A673 (cell line): ENCODE measurements around the gene CTSD.

ENCODE experiments used
- EZH2 ChIP-seq: fragments of 200-600 bp; sonication (generic); IDR thresholded peaks from 2 replicates; pipeline ENCODE4 v1.6.1; 2017; ENCODE audit warnings: borderline replicate concordance, low read depth, mild to moderate bottlenecking, mixed read lengths, antibody characterized with exemption, low read length; ENCODE audit not compliant: poor library complexity, severe bottlenecking
- TF ChIP-seq, protein P1 (sequence below): fragments of 300-800, 200-600 bp; sonication (generic); conservative IDR thresholded peaks from 2 replicates; pipeline ENCODE4 v1.5.1; 2017; ENCODE audit warnings: low read depth, mild to moderate bottlenecking, antibody characterized with exemption, low read length, moderate library complexity, mixed read lengths

DNA sequence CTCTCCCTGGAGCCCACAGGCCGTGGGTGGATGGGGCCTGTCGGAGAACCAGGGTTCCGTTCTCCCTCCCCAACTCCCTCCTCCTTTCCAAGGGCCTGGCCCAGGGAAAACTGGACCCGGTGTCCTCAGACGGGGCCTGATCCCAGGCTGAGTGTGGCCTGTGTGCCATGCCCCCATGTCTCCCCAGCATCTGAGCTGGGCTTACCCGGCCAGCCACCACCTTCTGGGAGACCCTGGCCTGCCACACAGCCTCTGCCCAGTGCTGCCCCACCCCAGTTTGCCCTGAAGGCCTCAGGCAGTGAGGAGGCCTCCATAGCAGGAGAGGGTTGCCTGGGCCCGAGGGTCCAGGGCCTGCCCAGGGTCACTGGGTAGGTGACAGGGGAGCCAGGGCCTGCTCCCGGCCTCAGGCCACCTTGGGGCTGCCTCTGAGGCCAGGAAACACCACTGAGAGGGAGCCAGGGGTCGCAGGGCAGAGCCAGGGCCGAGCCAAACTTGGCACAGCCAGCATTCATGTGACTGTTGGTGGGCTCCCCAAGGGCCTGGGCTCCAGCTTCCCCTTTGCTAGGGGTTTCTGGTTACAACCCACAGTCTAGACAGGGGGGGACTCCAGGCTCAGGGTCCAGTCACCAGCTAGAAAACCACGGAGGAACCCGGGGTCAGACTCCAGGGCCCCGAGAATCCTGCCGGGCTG is 12.7 kb downstream of the CTSD start:
- TF ChIP-seq, protein P1, sequence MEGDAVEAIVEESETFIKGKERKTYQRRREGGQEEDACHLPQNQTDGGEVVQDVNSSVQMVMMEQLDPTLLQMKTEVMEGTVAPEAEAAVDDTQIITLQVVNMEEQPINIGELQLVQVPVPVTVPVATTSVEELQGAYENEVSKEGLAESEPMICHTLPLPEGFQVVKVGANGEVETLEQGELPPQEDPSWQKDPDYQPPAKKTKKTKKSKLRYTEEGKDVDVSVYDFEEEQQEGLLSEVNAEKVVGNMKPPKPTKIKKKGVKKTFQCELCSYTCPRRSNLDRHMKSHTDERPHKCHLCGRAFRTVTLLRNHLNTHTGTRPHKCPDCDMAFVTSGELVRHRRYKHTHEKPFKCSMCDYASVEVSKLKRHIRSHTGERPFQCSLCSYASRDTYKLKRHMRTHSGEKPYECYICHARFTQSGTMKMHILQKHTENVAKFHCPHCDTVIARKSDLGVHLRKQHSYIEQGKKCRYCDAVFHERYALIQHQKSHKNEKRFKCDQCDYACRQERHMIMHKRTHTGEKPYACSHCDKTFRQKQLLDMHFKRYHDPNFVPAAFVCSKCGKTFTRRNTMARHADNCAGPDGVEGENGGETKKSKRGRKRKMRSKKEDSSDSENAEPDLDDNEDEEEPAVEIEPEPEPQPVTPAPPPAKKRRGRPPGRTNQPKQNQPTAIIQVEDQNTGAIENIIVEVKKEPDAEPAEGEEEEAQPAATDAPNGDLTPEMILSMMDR: no peak
- TF ChIP-seq EZH2: no peak
